Measurements from ENCODE around the gene CRLF2. TPM values are rescaled to one million over a fixed set of nuclear protein-coding genes. Genes with fewer than 3 reads are reported as not detected.

Gene CRLF2
- total and polyA plus RNA-seq, 4 donors, result 0.19 TPM; not detected in 3

- no peaks in the 10 kb centered on the region for H3K36me3 ChIP-seq (ENCODE audit: control insufficient read depth in 4 of 4, insufficient read depth in 3 of 4, low read depth in 1 of 4, low read length in 3 of 4)
- H3K27me3 ChIP-seq (ENCODE audit: control insufficient read depth in 4 of 4, insufficient read depth in 4 of 4, low read length in 3 of 4), result no peaks in the 10 kb centered on the region
- no peak for TF ChIP-seq ATF3 (IDR thresholded peaks at IDR 0.05)
- TF ChIP-seq SP1 (IDR thresholded peaks at IDR 0.05), result no peak
- no peak for TF ChIP-seq REST (IDR thresholded peaks at IDR 0.05)
- TF ChIP-seq EGR1 (IDR thresholded peaks at IDR 0.05; ENCODE audit: low read depth in 2 of 2), result no peak
- TF ChIP-seq FOXA2 (IDR thresholded peaks at IDR 0.05), result no peak
- TF ChIP-seq RAD21 (IDR thresholded peaks at IDR 0.05), result no peak
- TF ChIP-seq GABPA (IDR thresholded peaks at IDR 0.05 in 1 of 2, conservative IDR thresholded peaks at IDR 0.05 in 1 of 2), result no peak
- no peak for TF ChIP-seq ZBTB33 (IDR thresholded peaks at IDR 0.05)
- no peak for TF ChIP-seq HNF4G (IDR thresholded peaks at IDR 0.05)
- TF ChIP-seq CTCF (IDR thresholded peaks at IDR 0.05; ENCODE audit: low read depth, low read length, missing input control), result no peak
- no peak for TF ChIP-seq RXRA (IDR thresholded peaks at IDR 0.05)
- no peak for TF ChIP-seq HNF4A (conservative IDR thresholded peaks at IDR 0.05)
- no peak for TF ChIP-seq NR2F2 (IDR thresholded peaks at IDR 0.05)
- no peak for TF ChIP-seq YY1 (IDR thresholded peaks at IDR 0.05)
- TF ChIP-seq FOXA1 (IDR thresholded peaks at IDR 0.05), result no peak
- TF ChIP-seq MAX (IDR thresholded peaks at IDR 0.05), result no peak
- TF ChIP-seq TAF1 (conservative IDR thresholded peaks at IDR 0.05), result no peak
- no peak for DNase-seq (ENCODE audit: low spot score)
- H3K27ac ChIP-seq (ENCODE audit: low read depth in 1 of 2, low read length in 2 of 2), result no peak overlapping the region
- peaks cover 0 to 6% (median 4%) of the 10 kb centered on the region in 4 donors for H3K9me3 ChIP-seq (ENCODE audit: control insufficient read depth in 4 of 4, low read length in 3 of 4)
- no peak overlapping the region for H3K4me3 ChIP-seq (ENCODE audit: low read depth in 1 of 3, low read length in 3 of 3)
- no peak overlapping the region for H3K9ac ChIP-seq (ENCODE audit: low read depth in 1 of 2, low read length in 2 of 2)
- H3K4me1 ChIP-seq (ENCODE audit: control insufficient read depth in 4 of 4, insufficient read depth in 4 of 4, low read length in 3 of 4), result no peaks in the 10 kb centered on the region
- 36% methylated on average over 8 of the region's 8 CpGs for WGBS
Observed at GRCh38 chrX:1224954-1225353, 12.5 kb upstream of the CRLF2 start.

GRCh38 chrX:1223242-1223600 is 10.8 kb upstream of the CRLF2 start:
- DNase-seq (ENCODE audit: low spot score), result no peak
- TF ChIP-seq RAD21 (IDR thresholded peaks at IDR 0.05) (no peak), EGR1 (IDR thresholded peaks at IDR 0.05; ENCODE audit: low read depth in 2 of 2) (no peak), CTCF (IDR thresholded peaks at IDR 0.05; ENCODE audit: low read depth, low read length, missing input control) (no peak), FOXA2 (IDR thresholded peaks at IDR 0.05) (no peak), JUND (IDR thresholded peaks at IDR 0.05) (no peak), YY1 (IDR thresholded peaks at IDR 0.05) (no peak), ZBTB33 (IDR thresholded peaks at IDR 0.05) (no peak), MAX (IDR thresholded peaks at IDR 0.05) (no peak), TAF1 (conservative IDR thresholded peaks at IDR 0.05) (no peak), SP1 (IDR thresholded peaks at IDR 0.05) (no peak), ATF3 (IDR thresholded peaks at IDR 0.05) (no peak)
- H3K27me3 ChIP-seq (ENCODE audit: control insufficient read depth in 4 of 4, insufficient read depth in 4 of 4, low read length in 3 of 4), result no peaks in the 10 kb centered on the region

More at GRCh38 chrX:1223242-1223600, 10.8 kb upstream of the CRLF2 start:
- no peak overlapping the region for H3K4me3 ChIP-seq (ENCODE audit: low read depth in 1 of 3, low read length in 3 of 3)
- no peaks in the 10 kb centered on the region for H3K4me1 ChIP-seq (ENCODE audit: control insufficient read depth in 4 of 4, insufficient read depth in 4 of 4, low read length in 3 of 4)
- no peaks in the 10 kb centered on the region for H3K36me3 ChIP-seq (ENCODE audit: control insufficient read depth in 4 of 4, insufficient read depth in 3 of 4, low read depth in 1 of 4, low read length in 3 of 4)
- H3K9ac ChIP-seq (ENCODE audit: low read depth in 1 of 2, low read length in 2 of 2), result no peak overlapping the region
- H3K27ac ChIP-seq (ENCODE audit: low read depth in 1 of 2, low read length in 2 of 2), result no peak overlapping the region
- peaks cover 0 to 6% (median 4%) of the 10 kb centered on the region in 4 donors for H3K9me3 ChIP-seq (ENCODE audit: control insufficient read depth in 4 of 4, low read length in 3 of 4)
